GM10266 (cell line): ENCODE results near the gene C10orf53.
"Not testable (repeated sequence)": the region's sequence is repeated elsewhere in the genome, so short reads cannot be mapped to it uniquely, and the experiment has no call there.

Source experiments
- DNase-seq: peaks from one replicate; pipeline ENCODE4 v3.0.0; 2012; ENCODE audit errors: extremely low spot score
- CTCF ChIP-seq: IDR thresholded peaks from 2 replicates; pipeline ENCODE4 v1.5.1; 2012; ENCODE audit warnings: mild to moderate bottlenecking, low read depth; ENCODE audit not compliant: control insufficient read depth, insufficient read depth; ENCODE audit errors: missing control alignments

Gene C10orf53

GRCh38 chr10:49700211-49700610, 20.8 kb downstream of the C10orf53 start:
- DNase-seq = no peak
- TF ChIP-seq CTCF = no peak

- no peak for DNase-seq
- no peak for TF ChIP-seq CTCF
Measured at GRCh38 chr10:49700997-49701396, 21.5 kb downstream of the C10orf53 start.

GRCh38 chr10:49707585-49707984, 28.1 kb downstream of the C10orf53 start:
- DNase-seq = no peak

GRCh38 chr10:49709934-49710333, 30.5 kb downstream of the C10orf53 start:
- TF ChIP-seq CTCF = no peak

More at GRCh38 chr10:49707585-49707984, 28.1 kb downstream of the C10orf53 start:
- no peak for TF ChIP-seq CTCF

GRCh38 chr10:49710966-49711365, 31.5 kb downstream of the C10orf53 start:
- TF ChIP-seq CTCF = no peak
- DNase-seq = no peak

More at GRCh38 chr10:49709934-49710333, 30.5 kb downstream of the C10orf53 start:
- no peak for DNase-seq

GRCh38 chr10:49711481-49711880, 32.0 kb downstream of the C10orf53 start:
- no peak for TF ChIP-seq CTCF
- no peak for DNase-seq

- DNase-seq = no peak
- TF ChIP-seq CTCF = no peak
Measured at GRCh38 chr10:49713266-49713665, 33.8 kb downstream of the C10orf53 start.

GRCh38 chr10:49715157-49715556, 35.7 kb downstream of the C10orf53 start:
- not testable (repeated sequence) for DNase-seq
